ENCODE data around the gene MICU1. TPM values are rescaled to one million over a fixed set of nuclear protein-coding genes. Genes with fewer than 3 reads are reported as not detected.
"Not testable (repeated sequence)": the region's sequence is repeated elsewhere in the genome, so short reads cannot be mapped to it uniquely, and the experiment has no call there.

Gene MICU1
- total RNA-seq, 2 experiments from 2014 or later, result 9.4 to 12.1 TPM

- no peak for ATAC-seq (ENCODE audit: poor library complexity)
- POLR2A ChIA-PET, result no interaction called here
- Mint-ChIP-seq H3K27ac (no peak overlapping the region), H3K27me3 (no peaks in the 10 kb centered on the region), H3K9me3 (no peaks in the 10 kb centered on the region), H3K36me3 (ENCODE audit: low read depth) (peaks cover 81% of the 10 kb centered on the region), H3K4me3 (no peak overlapping the region), H3K4me1 (ENCODE audit: low read depth) (no peaks in the 10 kb centered on the region)
- Histone ChIP-seq H3K9me3 (ENCODE audit: control insufficient read depth in 1 of 2, insufficient read depth in 1 of 2, low read length in 2 of 2) (peaks cover 0 to 4% of the 10 kb centered on the region in 2 experiments), H3K4me1 (ENCODE audit: insufficient read depth, low read length) (no peaks in the 10 kb centered on the region), H3K27me3 (ENCODE audit: control insufficient read depth in 1 of 2, insufficient read depth in 2 of 2, low read length in 2 of 2) (no peaks in the 10 kb centered on the region), H3K36me3 (ENCODE audit: insufficient read depth, low read length) (peaks cover 20% of the 10 kb centered on the region), H3K4me3 (ENCODE audit: low read length) (no peak overlapping the region), H3K27ac (ENCODE audit: low read depth in 1 of 2, low read length in 2 of 2) (no peak overlapping the region)
- CTCF ChIA-PET, result no interaction called here
- TF ChIP-seq CTCF (IDR thresholded peaks at IDR 0.05), result no peak
- DNase-seq, result peak in 1 of 14 experiments; percentile 7
- intact Hi-C loops (cut with DNase I, micrococcal nuclease), result no loop called here
Measured at GRCh38 chr10:72470666-72471065, 155.2 kb downstream of the MICU1 start.

GRCh38 chr10:72467064-72467463 is 158.8 kb downstream of the MICU1 start:
- H3K27ac Mint-ChIP-seq; H3K27me3 Mint-ChIP-seq; H3K4me1 Mint-ChIP-seq (ENCODE audit: low read depth); H3K4me3 ChIP-seq (ENCODE audit: low read length); ATAC-seq (ENCODE audit: poor library complexity); POLR2A ChIA-PET; DNase-seq; H3K9me3 Mint-ChIP-seq; H3K27ac ChIP-seq (ENCODE audit: low read depth in 1 of 2, low read length in 2 of 2); intact Hi-C loops (cut with DNase I, micrococcal nuclease); H3K9me3 ChIP-seq (ENCODE audit: control insufficient read depth in 1 of 2, insufficient read depth in 1 of 2, low read length in 2 of 2); CTCF ChIA-PET; H3K27me3 ChIP-seq (ENCODE audit: control insufficient read depth in 1 of 2, insufficient read depth in 2 of 2, low read length in 2 of 2); H3K4me1 ChIP-seq (ENCODE audit: insufficient read depth, low read length); H3K4me3 Mint-ChIP-seq: not testable (repeated sequence)
- H3K36me3 ChIP-seq (ENCODE audit: insufficient read depth, low read length), result peaks cover 13% of the 10 kb centered on the region
- H3K36me3 Mint-ChIP-seq (ENCODE audit: low read depth), result peaks cover 72% of the 10 kb centered on the region

- DNase-seq, result no peak
- H3K27me3 Mint-ChIP-seq, result no peaks in the 10 kb centered on the region
- CTCF ChIA-PET, result no interaction called here
- H3K9me3 ChIP-seq (ENCODE audit: control insufficient read depth in 1 of 2, insufficient read depth in 1 of 2, low read length in 2 of 2), result peaks cover 0 to 2% of the 10 kb centered on the region in 2 experiments
- no peak overlapping the region for H3K4me3 ChIP-seq (ENCODE audit: low read length)
- no peak for ATAC-seq (ENCODE audit: poor library complexity)
- H3K36me3 Mint-ChIP-seq (ENCODE audit: low read depth), result peaks cover 67% of the 10 kb centered on the region
- H3K36me3 ChIP-seq (ENCODE audit: insufficient read depth, low read length), result peaks cover 8% of the 10 kb centered on the region
- intact Hi-C loops (cut with DNase I, micrococcal nuclease), result no loop called here
- H3K27ac Mint-ChIP-seq, result no peak overlapping the region
- POLR2A ChIA-PET, result no interaction called here
- no peaks in the 10 kb centered on the region for H3K4me1 Mint-ChIP-seq (ENCODE audit: low read depth)
- H3K9me3 Mint-ChIP-seq, result no peaks in the 10 kb centered on the region
- H3K27me3 ChIP-seq (ENCODE audit: control insufficient read depth in 1 of 2, insufficient read depth in 2 of 2, low read length in 2 of 2), result no peaks in the 10 kb centered on the region
- TF ChIP-seq CTCF (IDR thresholded peaks at IDR 0.05), result no peak
- H3K27ac ChIP-seq (ENCODE audit: low read depth in 1 of 2, low read length in 2 of 2), result no peak overlapping the region
- no peaks in the 10 kb centered on the region for H3K4me1 ChIP-seq (ENCODE audit: insufficient read depth, low read length)
- H3K4me3 Mint-ChIP-seq, result no peak overlapping the region
Measured at GRCh38 chr10:72466018-72466417, 159.9 kb downstream of the MICU1 start.

DNA sequence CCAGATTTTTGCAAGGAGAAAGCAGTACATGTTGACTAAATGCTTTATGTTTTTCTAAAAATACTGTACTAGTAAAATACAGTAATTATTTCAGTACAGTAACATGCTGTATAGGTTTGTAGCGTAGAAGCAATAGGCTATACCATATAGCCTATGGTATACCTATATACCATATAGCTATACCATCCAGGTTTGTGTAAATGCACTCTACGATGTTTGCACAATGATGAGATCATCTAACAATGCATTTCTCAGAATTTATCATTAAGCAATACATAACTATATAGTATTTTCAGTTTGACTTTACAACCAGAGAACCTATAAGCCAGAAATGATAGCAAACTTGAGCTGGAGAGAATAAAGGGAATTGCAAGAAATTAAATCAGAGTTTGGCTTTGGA is 161.4 kb downstream of the MICU1 start:
- H3K4me3 ChIP-seq (ENCODE audit: low read length), result no peak overlapping the region
- Mint-ChIP-seq H3K36me3 (ENCODE audit: low read depth) (peaks cover 60% of the 10 kb centered on the region), H3K27me3 (no peaks in the 10 kb centered on the region), H3K4me3 (no peak overlapping the region), H3K27ac (no peak overlapping the region), H3K9me3 (no peaks in the 10 kb centered on the region), H3K4me1 (ENCODE audit: low read depth) (no peaks in the 10 kb centered on the region)
- H3K27me3 ChIP-seq (ENCODE audit: control insufficient read depth in 1 of 2, insufficient read depth in 2 of 2, low read length in 2 of 2), result no peaks in the 10 kb centered on the region
- no peaks in the 10 kb centered on the region for H3K4me1 ChIP-seq (ENCODE audit: insufficient read depth, low read length)
- POLR2A ChIA-PET, result no interaction called here
- no peak for TF ChIP-seq CTCF (IDR thresholded peaks at IDR 0.05)
- ATAC-seq (ENCODE audit: poor library complexity), result no peak
- H3K9me3 ChIP-seq (ENCODE audit: control insufficient read depth in 1 of 2, insufficient read depth in 1 of 2, low read length in 2 of 2), result no peaks in the 10 kb centered on the region
- no peak for DNase-seq
- CTCF ChIA-PET, result no interaction called here
- H3K27ac ChIP-seq (ENCODE audit: low read depth in 1 of 2, low read length in 2 of 2), result no peak overlapping the region
- peaks cover 2% of the 10 kb centered on the region for H3K36me3 ChIP-seq (ENCODE audit: insufficient read depth, low read length)
- intact Hi-C loops (cut with DNase I, micrococcal nuclease), result no loop called here
